ENCODE results near the gene CYRIA. TPM values are rescaled to one million over a fixed set of nuclear protein-coding genes. Genes with fewer than 3 reads are reported as not detected.

Gene CYRIA
- polyA plus RNA-seq, 1 donor (not counting 4 experiments of a cell fraction or from before 2014, with no cell fraction given) = 0.79 TPM

DNA sequence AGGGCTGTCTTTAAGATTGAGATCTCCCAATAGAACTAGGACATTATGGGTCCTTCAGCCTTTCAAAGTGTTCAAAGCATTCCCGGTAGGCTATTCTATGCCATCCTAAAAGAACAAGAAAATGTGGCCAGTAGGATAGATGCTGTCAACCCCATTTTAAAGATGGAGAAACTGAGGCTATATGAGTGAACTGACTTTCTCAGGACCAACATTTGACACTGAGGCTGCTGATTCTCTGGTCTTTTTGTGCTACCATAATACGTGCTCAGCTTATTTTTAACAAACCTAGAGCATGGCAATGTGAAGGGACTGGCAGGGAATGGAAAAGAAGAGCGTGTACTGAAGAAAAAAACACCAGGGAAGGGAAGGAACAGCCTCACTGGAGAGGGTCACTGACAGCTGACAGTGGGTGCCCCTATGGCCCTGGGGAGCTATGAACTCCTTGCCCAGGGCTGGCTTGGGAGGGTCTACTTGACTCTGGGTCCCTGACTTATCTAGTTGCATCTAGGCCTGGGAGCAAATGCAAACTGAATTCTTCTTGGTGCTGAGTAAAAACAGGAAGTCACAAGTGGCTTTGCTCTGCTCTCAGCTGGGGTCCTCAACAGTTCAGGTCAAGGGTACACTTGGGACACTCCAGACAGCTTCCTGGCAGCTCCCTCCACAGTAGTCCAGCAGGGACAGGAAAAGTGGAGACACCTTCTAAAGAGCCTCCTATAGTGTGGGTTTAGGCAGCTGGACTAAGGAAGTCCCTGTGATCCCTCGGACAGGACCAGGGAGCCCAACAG, 2.3 kb downstream of the CYRIA start:
- Histone ChIP-seq H3K9ac (ENCODE audit: control insufficient read depth, extremely low read depth, insufficient read depth, low read length) (no peak overlapping the region), H3K27ac (ENCODE audit: control insufficient read depth, insufficient read depth, low read length) (no peak overlapping the region), H3K36me3 (ENCODE audit: control insufficient read depth in 2 of 2, extremely low read depth in 1 of 2, insufficient read depth in 2 of 2, low read length in 2 of 2) (no peaks in the 10 kb centered on the region), H3K9me3 (ENCODE audit: control insufficient read depth, low read depth, low read length) (no peaks in the 10 kb centered on the region), H3K27me3 (ENCODE audit: control insufficient read depth, extremely low read depth, insufficient read depth, low read length) (peaks cover 44% of the 10 kb centered on the region), H2AFZ (ENCODE audit: control insufficient read depth, low read length) (no peak overlapping the region), H3K4me1 (ENCODE audit: control insufficient read depth, extremely low read depth, insufficient read depth, low read length) (peaks cover 8% of the 10 kb centered on the region), H3K9me1 (ENCODE audit: control insufficient read depth, extremely low read depth, insufficient read depth, low read length) (no peaks in the 10 kb centered on the region), H3K4me2 (ENCODE audit: control insufficient read depth, extremely low read depth, insufficient read depth, low read depth, low read length) (no peak overlapping the region), H4K20me1 (ENCODE audit: control insufficient read depth, extremely low read depth, insufficient read depth, low read length) (no peaks in the 10 kb centered on the region), H3K4me3 (ENCODE audit: control insufficient read depth in 2 of 3, extremely low read depth in 1 of 3, insufficient read depth in 2 of 3, low read depth in 1 of 3, low read length in 3 of 3) (no peak overlapping the region), H3K79me2 (ENCODE audit: control insufficient read depth, insufficient read depth, low read length) (no peaks in the 10 kb centered on the region)
- no peak for DNase-seq (ENCODE audit: low read depth, low spot score)
- no peak for FAIRE-seq
- no peak for TF ChIP-seq EZH2 (IDR thresholded peaks at IDR 0.05; ENCODE audit: low read length)
- TF ChIP-seq, protein P1, sequence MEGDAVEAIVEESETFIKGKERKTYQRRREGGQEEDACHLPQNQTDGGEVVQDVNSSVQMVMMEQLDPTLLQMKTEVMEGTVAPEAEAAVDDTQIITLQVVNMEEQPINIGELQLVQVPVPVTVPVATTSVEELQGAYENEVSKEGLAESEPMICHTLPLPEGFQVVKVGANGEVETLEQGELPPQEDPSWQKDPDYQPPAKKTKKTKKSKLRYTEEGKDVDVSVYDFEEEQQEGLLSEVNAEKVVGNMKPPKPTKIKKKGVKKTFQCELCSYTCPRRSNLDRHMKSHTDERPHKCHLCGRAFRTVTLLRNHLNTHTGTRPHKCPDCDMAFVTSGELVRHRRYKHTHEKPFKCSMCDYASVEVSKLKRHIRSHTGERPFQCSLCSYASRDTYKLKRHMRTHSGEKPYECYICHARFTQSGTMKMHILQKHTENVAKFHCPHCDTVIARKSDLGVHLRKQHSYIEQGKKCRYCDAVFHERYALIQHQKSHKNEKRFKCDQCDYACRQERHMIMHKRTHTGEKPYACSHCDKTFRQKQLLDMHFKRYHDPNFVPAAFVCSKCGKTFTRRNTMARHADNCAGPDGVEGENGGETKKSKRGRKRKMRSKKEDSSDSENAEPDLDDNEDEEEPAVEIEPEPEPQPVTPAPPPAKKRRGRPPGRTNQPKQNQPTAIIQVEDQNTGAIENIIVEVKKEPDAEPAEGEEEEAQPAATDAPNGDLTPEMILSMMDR (optimal IDR thresholded peaks at IDR 0.05 in 1 of 3, IDR thresholded peaks at IDR 0.05 in 1 of 3, conservative IDR thresholded peaks at IDR 0.05 in 1 of 3; ENCODE audit: extremely low read depth in 1 of 3, insufficient read depth in 2 of 3, low read length in 3 of 3) = no peak
- dilution Hi-C loops (cut with MboI; ENCODE audit: extremely low pct_ligation_motif_present, low sequenced_read_pairs) = no loop called here

- Histone ChIP-seq H3K4me1 (ENCODE audit: control insufficient read depth, extremely low read depth, insufficient read depth, low read length) (peaks cover 8% of the 10 kb centered on the region), H3K9ac (ENCODE audit: control insufficient read depth, extremely low read depth, insufficient read depth, low read length) (no peak overlapping the region), H3K4me2 (ENCODE audit: control insufficient read depth, extremely low read depth, insufficient read depth, low read depth, low read length) (no peak overlapping the region), H3K79me2 (ENCODE audit: control insufficient read depth, insufficient read depth, low read length) (no peaks in the 10 kb centered on the region), H3K27me3 (ENCODE audit: control insufficient read depth, extremely low read depth, insufficient read depth, low read length) (peaks cover 41% of the 10 kb centered on the region), H3K9me1 (ENCODE audit: control insufficient read depth, extremely low read depth, insufficient read depth, low read length) (no peaks in the 10 kb centered on the region), H3K9me3 (ENCODE audit: control insufficient read depth, low read depth, low read length) (no peaks in the 10 kb centered on the region), H3K27ac (ENCODE audit: control insufficient read depth, insufficient read depth, low read length) (no peak overlapping the region), H2AFZ (ENCODE audit: control insufficient read depth, low read length) (no peak overlapping the region), H4K20me1 (ENCODE audit: control insufficient read depth, extremely low read depth, insufficient read depth, low read length) (no peaks in the 10 kb centered on the region), H3K36me3 (ENCODE audit: control insufficient read depth in 2 of 2, extremely low read depth in 1 of 2, insufficient read depth in 2 of 2, low read length in 2 of 2) (no peaks in the 10 kb centered on the region), H3K4me3 (ENCODE audit: control insufficient read depth in 2 of 3, extremely low read depth in 1 of 3, insufficient read depth in 2 of 3, low read depth in 1 of 3, low read length in 3 of 3) (no peak overlapping the region)
- DNase-seq (ENCODE audit: low read depth, low spot score) (peak; percentile 5), FAIRE-seq (no peak)
- TF ChIP-seq EZH2 (IDR thresholded peaks at IDR 0.05; ENCODE audit: low read length) = no peak
- TF ChIP-seq, protein P1 (optimal IDR thresholded peaks at IDR 0.05 in 1 of 3, IDR thresholded peaks at IDR 0.05 in 1 of 3, conservative IDR thresholded peaks at IDR 0.05 in 1 of 3; ENCODE audit: extremely low read depth in 1 of 3, insufficient read depth in 2 of 3, low read length in 3 of 3) = no peak
- dilution Hi-C loops (cut with MboI; ENCODE audit: extremely low pct_ligation_motif_present, low sequenced_read_pairs) = no loop called here
These were observed 3.4 kb downstream of the CYRIA start for GRCh38 chr2:16661936-16662839.
